ENCODE data around the gene DCTN2.
A peak's percentile ranks its signal among the peaks of the same experiment; 100 is the strongest.
"Not testable (repeated sequence)": the region's sequence is repeated elsewhere in the genome, so short reads cannot be mapped to it uniquely, and the experiment has no call there.

DCTN2 gene

DNA sequence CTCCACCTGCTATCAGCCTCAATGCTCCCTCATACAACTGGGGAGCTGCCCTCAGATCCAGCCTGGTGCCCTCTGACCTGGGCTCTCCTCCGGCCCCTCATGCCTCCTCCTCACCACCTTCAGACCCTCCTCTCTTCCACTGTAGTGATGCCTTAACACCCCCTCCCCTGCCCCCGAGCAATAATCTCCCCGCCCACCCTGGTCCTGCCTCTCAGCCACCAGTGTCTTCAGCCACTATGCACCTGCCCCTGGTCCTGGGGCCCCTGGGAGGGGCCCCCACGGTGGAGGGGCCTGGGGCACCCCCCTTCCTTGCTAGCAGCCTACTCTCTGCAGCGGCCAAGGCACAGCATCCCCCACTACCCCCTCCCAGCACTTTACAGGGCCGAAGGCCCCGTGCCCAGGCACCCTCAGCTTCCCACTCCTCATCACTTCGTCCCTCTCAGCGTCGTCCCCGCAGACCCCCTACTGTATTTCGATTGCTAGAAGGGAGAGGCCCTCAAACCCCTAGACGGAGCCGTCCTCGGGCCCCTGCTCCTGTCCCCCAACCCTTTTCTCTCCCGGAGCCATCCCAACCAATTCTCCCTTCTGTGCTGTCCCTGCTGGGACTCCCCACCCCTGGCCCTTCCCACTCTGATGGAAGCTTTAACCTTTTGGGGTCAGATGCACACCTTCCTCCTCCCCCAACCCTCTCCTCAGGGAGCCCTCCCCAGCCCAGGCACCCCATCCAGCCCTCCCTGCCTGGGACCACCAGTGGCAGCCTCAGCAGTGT is 21.2 kb downstream of the DCTN2 start:
- DNase-seq: no peak

DNA sequence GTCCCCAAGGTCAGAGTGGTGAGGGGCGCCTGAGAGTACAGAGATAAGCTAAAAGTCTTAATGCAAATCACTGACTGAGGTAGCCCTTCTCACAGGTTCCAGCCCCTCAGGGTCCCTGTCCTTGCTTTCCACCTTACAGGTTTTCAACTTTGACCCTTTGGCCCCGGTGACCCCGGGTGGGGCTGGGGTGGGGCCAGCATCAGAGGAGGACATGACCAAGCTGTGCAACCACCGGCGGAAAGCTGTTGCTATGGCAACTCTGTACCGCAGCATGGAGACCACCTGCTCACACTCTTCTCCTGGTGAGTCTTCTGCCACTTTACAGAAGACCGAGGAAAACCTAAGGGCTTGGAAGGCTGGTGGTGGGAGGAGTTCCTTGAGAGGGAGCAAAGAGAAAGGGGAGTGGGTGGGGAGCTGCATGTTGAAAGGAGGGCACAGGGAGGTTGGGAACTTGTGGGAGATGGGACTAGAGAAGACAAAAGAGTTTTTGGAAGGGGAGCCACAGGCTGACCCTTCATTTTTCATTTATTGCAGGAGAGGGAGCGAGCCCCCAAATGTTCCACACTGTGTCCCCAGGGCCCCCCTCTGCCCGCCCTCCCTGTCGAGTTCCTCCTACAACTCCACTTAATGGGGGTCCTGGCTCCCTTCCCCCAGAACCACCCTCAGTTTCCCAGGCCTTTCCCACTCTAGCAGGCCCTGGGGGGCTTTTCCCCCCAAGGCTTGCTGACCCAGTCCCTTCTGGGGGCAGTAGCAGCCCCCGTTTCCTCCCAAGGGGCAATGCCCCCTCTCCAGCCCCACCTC is 22.0 kb downstream of the DCTN2 start:
- DNase-seq: no peak

DNA sequence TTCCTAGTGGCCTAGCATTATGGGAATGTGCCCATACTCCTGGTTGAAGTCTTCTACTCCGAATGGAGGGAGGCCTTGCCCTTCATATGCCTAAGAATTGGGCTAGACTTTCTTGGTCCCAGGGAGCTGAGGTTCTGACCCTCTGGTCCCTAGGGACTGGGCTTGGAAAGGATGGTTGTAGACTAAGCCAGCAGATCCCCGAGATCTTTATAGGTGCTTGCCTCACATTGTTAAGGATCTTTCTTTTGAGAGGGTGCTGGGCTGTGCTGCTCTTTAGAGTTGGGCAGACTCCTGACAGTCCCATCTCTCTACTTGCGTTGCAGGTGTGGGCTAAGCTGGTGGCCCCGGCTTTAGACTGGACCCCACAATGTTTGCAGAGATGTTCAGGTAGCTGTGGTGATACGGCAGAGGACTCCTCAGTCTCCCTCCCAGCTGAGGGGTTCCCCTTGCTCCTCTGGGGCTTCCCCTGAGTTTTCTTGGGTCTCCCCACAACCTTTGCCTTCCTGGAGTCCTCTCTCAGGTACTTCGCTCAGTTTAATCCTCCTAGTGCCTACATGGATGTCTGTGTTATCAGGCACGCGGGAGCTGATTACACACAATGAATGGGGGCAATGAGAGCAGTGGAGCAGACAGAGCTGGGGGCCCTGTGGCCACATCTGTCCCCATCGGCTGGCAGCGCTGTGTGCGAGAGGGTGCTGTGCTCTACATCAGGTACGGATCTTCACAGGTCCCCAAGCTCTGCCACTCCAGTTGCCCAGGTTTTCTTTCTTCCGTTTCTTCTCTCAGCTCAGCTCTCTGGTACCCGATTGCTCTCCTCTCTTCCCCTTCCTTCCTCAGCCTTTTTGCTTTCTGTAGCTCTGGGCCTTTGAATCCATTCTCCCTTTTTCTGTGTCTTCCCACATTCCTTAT is 23.0 kb downstream of the DCTN2 start:
- DNase-seq: no peak

- no peak for DNase-seq
Measured at GRCh38 chr12:57522887-57523705, 23.9 kb downstream of the DCTN2 start.

- peak; percentile 78 for DNase-seq
Measured at GRCh38 chr12:57522011-57522886, 24.7 kb downstream of the DCTN2 start, which contains the start of gene MBD6. Gene MBD6 (plus strand): TSS chr12:57522824. CDS start chr12:57524304, 1,480 bp downstream.

DNA sequence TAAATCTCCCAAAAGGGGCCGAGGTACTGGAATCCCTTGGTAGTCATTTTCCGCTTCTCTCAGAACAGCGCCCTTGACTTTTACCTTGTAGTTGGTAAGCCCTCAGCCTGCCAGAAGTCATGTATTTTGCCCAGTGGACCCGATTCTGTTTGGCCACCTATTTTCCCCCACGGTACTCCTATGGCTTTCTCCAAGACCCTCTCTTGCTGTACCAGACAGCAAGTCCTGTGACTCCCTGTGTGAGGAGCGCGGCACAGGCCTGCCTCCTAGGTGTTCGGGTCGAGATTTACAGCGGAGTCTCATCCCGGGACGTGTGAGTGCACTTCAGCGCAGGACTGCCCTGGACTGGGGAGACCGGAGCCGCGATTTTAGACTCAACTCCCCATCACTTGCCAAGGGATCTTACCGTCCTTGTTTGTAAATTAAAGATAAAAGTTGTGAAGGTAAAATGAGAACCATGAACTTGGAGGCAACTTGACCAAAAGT is 25.4 kb downstream of the DCTN2 start:
- DNase-seq: peak; percentile 39

- DNase-seq: peak; percentile 94
Measured at GRCh38 chr12:57520053-57520818, 26.8 kb downstream of the DCTN2 start, which contains the start of gene DDIT3. Gene DDIT3 (minus strand): TSS chr12:57520514. CDS start chr12:57517406, 3,108 bp downstream.

DNA sequence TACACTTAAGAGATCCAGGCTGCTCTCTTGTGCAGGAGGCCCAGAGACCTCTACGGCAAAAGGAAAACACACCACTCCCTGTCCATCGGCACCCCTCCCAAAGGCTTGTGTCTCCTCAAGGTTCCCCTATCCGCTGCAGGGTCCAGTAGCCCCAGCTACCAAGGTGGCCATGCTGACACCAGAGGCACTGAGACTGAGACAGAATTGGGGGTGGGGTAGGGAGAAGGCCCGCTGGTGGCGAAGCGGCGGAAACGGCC is 27.3 kb downstream of the DCTN2 start:
- no peak for DNase-seq

DNA sequence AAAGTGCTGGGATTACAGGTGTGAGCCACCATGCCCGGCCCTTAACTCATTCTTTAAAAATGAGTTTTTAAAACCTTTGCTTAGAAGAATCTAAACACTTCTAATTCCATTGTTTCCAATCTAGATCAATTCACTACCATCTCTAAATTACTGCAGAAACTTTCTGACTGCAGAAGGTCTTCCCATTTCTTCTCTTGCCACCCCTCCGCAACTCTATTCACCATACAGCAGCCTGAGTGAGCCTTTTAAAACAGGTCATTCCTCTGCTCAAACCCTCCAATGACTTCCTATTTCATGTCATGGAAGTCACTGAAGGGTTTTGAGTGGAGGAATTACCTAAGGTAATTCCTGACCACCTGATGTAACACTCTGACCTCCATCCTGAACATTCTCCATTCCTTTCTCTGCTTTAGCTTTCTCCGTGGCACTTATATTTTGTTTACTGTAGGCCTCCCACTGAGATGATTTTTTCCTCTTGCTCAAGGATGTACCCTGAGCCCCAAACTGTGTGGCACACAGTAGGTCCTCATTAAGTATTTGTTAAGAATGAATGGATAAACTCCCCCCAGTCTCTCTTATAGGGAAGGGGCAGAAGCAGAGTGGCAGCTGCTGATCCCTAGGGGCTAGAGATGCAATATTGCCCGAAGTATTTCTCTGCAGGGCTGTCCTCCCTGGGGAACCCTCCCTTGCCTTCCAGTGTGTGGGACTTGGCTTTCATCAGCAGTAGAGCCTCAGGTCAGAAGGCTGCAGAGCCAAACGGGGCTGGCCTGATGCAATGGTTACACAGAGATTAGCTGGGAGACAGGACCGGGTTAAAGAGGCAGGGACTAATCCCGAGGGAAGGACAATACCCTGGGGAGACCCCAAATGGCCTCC is 27.8 kb downstream of the DCTN2 start:
- DNase-seq: no peak

DNA sequence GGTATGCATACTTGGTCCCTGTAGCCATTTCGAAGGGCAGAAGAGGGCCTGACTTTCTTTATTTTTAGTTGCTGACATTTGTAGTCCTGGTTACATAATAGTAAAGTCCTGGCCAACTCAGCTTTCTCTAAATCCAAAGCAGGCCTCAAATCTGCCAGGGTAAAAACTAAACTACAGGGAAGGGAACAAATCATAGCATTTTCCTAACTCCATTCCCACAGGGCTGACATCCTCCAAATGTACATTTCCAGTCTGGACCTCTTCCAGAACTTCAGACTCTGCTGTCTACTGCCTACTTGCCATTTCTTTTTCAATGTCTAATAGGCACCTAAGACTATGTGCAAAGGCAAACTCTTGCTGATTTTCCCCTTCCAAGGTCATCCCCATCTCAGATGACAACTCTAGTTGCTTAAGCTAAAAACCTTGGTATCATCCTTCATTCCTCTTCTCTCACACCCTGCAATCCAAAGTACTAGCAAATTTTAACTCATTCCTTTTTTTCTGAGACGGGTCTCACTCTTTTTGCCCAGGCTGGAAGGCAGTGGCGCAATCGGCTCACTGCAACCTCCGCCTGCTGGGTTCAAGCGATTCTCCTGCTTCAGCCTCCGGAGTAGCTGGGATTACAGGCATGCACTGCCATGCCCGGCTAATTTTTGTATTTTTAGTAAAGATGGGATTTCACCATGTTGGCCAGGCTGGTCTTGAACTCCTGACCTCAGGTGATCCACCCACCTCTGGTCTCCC is 28.6 kb downstream of the DCTN2 start:
- DNase-seq: no peak

GRCh38 chr12:57517718-57518117 is 29.3 kb downstream of the DCTN2 start:
- not testable (repeated sequence) for DNase-seq

GRCh38 chr12:57517187-57517586 is 29.8 kb downstream of the DCTN2 start:
- DNase-seq: no peak

GRCh38 chr12:57516617-57517153 is 30.3 kb downstream of the DCTN2 start:
- no peak for DNase-seq

DNA sequence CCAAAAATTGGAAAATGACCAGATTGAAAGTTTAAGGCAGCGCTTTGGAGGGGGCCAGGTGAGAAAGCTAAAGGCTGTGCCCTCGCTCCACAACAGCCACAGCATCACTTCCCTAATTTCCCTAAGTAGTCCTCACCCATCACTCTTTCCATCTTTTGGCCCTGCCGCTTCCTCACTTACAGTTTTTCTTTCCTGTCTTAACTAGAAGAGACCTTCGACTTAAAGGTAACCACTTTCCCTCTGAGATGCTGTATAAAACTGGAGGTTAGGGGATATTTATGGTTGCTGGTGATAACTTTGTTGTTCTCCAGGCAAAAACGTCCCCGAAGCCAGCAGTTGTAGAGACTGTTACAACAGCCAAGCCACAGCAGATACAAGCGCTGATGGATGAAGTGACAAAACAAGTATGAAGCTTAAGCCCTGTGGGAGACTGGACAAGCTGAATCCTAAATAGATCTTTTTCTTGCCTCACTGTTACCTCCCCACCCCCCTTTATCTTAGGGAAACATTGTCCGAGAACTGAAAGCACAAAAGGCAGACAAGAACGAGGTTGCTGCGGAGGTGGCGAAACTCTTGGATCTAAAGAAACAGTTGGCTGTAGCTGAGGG is 31.0 kb downstream of the DCTN2 start:
- no peak for DNase-seq

DNA sequence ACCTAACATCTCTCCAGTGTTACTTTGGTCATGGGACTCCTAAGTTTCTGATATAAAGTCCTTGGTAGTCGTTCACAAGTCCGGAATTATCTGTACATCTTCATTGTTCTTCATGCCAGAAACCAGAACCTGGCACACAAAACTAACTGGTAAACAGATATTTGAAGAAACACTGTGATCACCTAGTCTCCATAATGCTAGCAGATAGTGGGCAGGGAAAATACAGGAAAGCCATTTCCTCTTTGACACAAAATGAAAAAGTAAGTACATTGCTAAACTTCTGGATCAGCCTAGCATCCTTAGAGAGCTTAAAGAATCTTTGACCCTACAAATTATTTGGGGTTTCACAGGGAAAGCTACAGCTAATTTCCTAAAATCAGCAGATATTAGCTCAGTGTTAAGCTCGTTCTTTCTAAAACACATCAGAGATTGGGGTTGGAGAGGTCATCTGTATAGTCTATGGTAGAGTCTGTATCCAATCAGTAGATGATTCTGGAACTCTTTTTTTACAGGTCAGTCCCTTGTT is 31.5 kb downstream of the DCTN2 start:
- no peak for DNase-seq

- no peak for DNase-seq
Measured at GRCh38 chr12:57514720-57515407, 32.1 kb downstream of the DCTN2 start.

- not testable (repeated sequence) for DNase-seq
Measured at GRCh38 chr12:57514246-57514645, 32.7 kb downstream of the DCTN2 start.

Data from NCI-H1694 treated with DMSO at 0.1 percent for 48 hours (cell line).